HG03097 (cell line): Measurements from ENCODE around the gene CDH15.

Experiments used
- ATAC-seq: cut with Tn5 transposase; IDR thresholded peaks from one replicate; pipeline ENCODE4 v1.9.1; 2021; ENCODE audit not compliant: unreplicated experiment, low FRiP score

CDH15 gene

GRCh38 chr16:89195521-89196171, 24.1 kb downstream of the CDH15 start:
- no peak for ATAC-seq

DNA sequence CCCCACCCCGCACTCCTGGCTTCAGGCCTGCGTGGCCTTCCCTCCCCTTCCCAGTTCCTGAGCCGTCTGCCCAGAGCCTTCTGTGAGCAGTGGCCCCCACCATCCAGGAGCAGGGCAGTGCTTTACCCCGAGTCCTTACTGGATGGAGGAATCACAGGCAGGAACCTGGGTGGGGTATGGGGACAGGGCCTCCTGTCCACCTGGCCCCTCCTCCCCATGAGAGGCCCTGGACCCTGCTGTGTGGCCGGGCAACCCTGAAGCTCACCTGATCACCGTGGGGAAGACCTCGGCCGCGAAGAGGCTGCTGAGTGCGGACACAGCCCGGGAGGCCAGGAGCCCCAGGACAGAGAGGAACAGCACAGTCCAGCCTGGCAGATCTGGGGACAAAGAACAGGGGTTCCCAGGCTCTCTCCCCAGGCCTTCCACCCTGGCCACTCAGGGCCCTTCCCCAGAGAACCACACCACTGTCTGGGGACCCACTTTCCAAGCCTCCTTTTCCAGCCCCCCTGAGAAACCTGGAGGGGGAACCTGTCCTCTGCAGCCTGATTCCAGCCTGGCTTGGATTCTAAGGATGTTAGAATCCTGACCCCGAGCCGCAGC, 25.6 kb downstream of the CDH15 start:
- ATAC-seq, result no peak

GRCh38 chr16:89197633-89198416, 26.3 kb downstream of the CDH15 start:
- no peak for ATAC-seq

- ATAC-seq, result no peak
These were observed 27.1 kb downstream of the CDH15 start for GRCh38 chr16:89198417-89199240.

DNA sequence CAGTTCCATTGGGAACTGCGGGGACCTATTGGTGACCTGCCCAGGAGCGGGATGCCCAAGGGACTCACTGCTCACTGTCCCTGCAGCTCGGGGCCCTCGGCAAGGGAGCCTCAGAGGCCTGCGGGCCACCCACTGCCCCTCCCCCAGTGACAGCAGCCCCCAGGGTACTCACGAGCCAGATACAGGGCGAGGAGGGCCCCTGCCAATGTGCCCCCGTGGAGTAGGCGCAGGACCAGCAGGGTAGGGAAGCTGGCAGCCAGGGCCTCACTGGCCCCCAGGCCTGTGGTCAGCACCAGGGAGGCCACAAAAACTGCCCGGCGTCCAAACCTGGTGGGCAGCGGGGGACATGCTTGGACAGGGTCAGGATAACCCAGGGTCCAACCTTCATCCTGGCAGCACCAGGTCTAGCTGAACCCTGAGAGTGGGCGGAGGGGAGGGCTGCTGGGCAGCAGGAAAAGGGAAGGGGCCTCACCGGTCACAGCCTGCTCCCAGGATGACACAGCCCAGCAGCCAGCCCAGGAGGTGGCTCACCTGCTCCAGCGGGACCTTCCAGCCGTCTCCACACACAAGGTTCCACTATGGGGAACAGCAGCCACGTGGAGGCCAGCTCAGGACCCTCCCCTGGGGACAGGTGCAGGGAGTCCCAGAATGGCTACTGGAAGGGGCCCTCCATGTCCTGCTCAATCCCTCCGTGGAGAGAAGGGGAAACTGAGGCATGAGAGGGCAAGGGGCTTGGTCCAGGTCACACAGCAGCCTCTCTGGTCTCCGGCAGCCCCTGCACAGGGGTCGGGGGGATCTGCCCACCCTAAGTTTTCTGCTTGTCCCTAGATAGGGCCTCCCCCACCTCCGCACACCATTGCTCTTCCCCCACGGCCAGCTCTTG, 27.9 kb downstream of the CDH15 start:
- ATAC-seq, result no peak

GRCh38 chr16:89200124-89200849, 28.7 kb downstream of the CDH15 start, which contains the start of gene SLC22A31:
TSS of gene SLC22A31 (minus strand) at chr16:89200537. CDS start at chr16:89200501, 36 bp downstream.
- no peak for ATAC-seq

DNA sequence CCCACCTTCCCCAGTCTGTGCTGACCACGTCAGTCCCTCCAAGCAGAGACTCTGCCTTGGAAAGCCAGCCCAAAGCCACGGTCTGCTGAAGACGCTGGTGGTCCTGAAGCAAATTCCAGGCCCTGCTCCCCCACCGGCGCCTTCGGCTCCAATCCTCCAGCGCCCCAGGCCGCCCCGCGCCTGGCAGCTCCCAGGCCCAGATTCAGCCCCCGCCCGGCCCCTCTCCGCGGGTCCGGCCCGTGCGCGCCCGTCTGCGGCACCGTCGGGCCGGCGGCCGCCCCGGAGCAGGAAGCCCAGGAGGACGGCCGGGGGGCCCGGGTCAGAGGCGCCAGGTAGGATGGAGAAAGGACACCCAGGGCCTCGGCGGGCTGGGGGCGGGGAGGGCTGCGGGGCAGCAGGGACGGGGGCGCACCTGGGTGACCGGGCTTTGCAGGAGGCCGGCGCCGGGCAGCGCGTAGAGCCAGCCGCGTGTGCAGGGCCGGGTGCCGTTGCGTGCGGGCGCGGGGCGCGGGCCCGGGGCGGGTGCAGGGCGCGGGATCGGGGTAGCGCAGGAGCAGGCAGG, 29.4 kb downstream of the CDH15 start:
- ATAC-seq, result no peak

GRCh38 chr16:89201439-89202377, 30.2 kb downstream of the CDH15 start:
- no peak for ATAC-seq

- no peak for ATAC-seq
These were observed 31.1 kb downstream of the CDH15 start for GRCh38 chr16:89202422-89203215.

DNA sequence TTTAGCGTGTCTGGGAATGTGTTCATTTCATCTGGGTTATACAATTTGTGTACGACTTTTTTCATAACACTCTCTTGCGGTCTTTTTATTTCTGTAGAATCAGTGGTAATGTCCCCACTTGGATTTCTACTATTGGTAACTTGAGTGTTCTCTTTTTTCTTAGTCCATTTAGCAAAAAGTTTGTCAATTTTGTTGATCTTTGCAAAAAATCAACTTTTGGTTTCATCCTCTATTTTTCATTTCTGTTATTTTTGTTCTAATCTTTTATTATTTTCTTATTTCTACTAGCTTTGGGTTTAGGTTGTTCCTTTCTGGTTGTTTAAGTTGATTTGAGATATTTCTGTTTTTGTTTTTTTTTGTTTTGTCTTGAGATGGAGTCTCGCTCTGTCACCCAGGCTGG, 36.4 kb downstream of the CDH15 start:
- ATAC-seq, result no peak

DNA sequence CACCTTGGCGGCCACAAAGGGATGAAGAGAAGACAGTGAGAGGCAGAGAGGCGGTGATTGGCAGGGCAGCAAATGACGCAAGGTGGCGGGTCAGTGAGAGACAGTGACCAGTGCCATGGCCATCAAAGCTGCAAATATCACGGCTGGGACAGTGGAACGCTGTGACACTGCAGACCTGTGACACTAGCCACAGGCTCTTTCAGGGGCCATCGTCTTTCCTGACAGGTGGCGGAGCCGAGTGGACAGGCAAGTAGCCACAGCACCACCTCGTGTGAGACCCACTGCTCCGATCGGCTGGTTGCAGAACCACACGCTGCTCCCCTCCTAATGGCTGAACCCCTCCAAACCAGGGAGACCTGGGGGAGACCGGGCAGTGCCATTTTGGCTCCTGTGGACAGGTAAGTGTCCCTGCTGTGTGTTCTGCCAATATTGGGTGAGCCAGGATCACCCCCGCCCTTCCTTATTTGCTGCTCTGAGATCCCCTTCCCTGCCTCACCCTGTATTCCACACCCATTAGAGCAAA, 38.0 kb downstream of the CDH15 start:
- no peak for ATAC-seq

- ATAC-seq, result no peak
These were observed 38.8 kb downstream of the CDH15 start for GRCh38 chr16:89210165-89210903.

DNA sequence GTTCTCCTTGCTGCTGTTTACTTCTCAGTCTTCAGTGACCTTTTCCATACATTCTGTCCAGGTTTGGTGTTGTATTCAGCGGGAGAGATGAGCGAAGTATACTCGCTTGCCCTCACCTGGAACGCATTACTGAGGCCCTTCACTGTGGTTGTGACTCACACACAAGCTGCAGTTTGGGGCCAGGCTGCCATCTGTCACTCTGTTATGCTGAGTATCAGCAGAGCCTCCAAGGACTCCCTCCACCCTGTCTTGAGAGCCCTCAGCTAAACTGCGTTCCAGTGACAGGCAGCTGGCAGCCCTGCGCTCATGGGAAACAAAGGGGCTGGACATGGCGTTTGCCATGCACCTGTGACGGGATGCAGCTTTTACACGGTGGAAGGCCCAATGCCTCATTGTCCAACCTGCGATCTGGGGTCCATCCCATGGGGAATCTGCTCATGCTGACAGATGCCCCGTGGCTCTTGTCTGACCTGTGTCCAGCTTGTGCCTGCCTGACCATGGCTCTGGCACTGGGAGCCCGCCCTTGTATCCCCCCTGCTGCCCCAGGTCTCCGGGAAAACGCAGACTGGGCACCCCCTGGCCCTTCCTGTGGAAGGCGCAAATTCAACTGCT, 39.5 kb downstream of the CDH15 start:
- ATAC-seq, result no peak

DNA sequence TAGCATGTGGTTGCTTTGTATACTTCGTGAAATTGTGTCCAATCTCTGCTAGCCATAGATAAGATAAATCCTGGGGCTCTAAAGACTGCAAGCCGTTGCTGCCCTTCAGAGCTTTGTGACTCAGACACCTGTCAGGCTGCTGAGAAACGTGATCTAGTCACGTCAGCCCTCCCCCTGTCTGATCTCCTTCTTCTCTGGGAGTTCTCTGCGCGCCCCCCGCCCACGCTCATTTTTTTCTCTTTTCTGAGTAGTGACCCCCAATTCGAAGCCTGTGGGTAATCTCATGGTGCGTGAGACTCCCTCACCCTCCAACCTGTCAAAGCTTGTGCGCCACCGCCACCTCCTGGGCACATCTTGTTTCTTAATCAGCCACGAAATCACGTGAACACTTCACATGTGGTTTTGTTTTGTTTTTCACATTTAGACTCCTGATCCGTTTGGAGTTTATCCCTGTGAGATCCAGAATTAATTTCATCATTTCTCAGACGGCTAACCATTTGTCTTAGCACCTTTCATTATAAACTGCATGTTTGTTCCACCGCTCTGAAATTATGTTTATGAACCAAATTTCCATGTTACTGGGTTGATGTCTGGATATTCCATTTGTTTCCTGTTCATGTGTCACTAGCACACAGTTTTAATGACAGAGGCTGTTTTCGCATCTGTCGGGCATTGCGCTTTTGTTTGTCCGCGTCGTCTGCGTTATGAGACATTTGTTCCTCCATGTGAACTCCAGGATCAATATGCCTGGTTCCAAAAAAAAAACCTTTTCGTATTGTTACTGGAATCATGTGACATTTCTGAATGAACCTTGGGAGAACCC, 45.0 kb downstream of the CDH15 start:
- peak; percentile 47 for ATAC-seq

DNA sequence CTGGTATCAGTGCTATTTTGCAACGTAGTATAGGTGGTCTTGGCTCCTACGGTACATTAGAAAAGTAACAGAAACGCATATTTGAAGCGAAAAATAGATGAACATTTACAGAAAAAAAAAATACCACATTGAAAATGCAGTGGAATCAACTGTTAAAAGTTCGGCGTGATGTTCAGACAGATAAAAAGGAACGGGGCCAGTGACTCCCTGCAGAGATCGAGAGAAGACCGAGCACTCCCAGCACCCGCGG, 45.5 kb downstream of the CDH15 start:
- ATAC-seq, result no peak
